T-cell (primary cell): ENCODE results near the gene TRPM3. TPM values are rescaled to one million over a fixed set of nuclear protein-coding genes. Genes with fewer than 3 reads are reported as not detected.

Experiments
- ATAC-seq, 4 experiments: fragments of 200-7000 bp in 3 of 4; fragments of 150-1000 bp in 1 of 4; cut with Tn5 transposase; replicated peaks in 1 of 4; 1 replicate in 3 of 4; 2 replicates in 1 of 4; pipeline ENCODE4 v1.10.0; 2021; ENCODE audit warnings: moderate library complexity in 3 of 4, mild to moderate bottlenecking in 2 of 4, moderate number of reproducible peaks in 1 of 4
- CTCF ChIA-PET, 2 donors: fragments of 300-600 bp; sonication (Branson Sonifier 250); formaldehyde crosslinking; loops; one replicate each; lab custom pipeline; 2022; ENCODE audit warnings: antibody characterized with exemption in 2 of 2; lab: Charles Lee
- POLR2A ChIA-PET, 2 donors: fragments of 300-600 bp; sonication (Branson Sonifier 250); formaldehyde crosslinking; loops; one replicate each; lab custom pipeline; 2022; ENCODE audit warnings: antibody characterized with exemption in 2 of 2; lab: Charles Lee
- DNase-seq, 35 experiments: peaks; one replicate each; pipeline versions ENCODE4 v3.0.0 to v3.0.0-alpha.2; 2013 to 2023
- H3K27ac ChIP-seq: one replicate; pipeline ENCODE4 v1.5.1; 2013; ENCODE audit warnings: low read length
- H3K27me3 ChIP-seq, 2 experiments: replicated peaks in 1 of 2; 1 replicate in 1 of 2; 2 replicates in 1 of 2; pipeline versions ENCODE4 v1.6.1 to v1.7.0; 2013; ENCODE audit warnings: low read length in 1 of 2, mixed read lengths in 1 of 2; ENCODE audit not compliant: control insufficient read depth in 2 of 2, insufficient read depth in 2 of 2; ENCODE audit errors: extremely low read depth in 1 of 2
- H3K36me3 ChIP-seq, 2 donors: 1 replicate in 1 of 2; 2 replicates in 1 of 2; pipeline versions ENCODE4 v1.6.1 to v1.7.0; 2013; ENCODE audit warnings: low read length in 1 of 2; ENCODE audit not compliant: control insufficient read depth in 2 of 2, insufficient read depth in 1 of 2; ENCODE audit errors: extremely low read depth in 1 of 2
- H3K4me1 ChIP-seq, 2 experiments: 1 replicate in 1 of 2; 2 replicates in 1 of 2; pipeline versions ENCODE4 v1.6.1 to v1.7.0; 2013; ENCODE audit warnings: low read length in 2 of 2, mixed read lengths in 1 of 2; ENCODE audit not compliant: insufficient read depth in 2 of 2, control insufficient read depth in 1 of 2; ENCODE audit errors: extremely low read depth in 1 of 2
- H3K4me3 ChIP-seq, 2 donors: 1 replicate in 1 of 2; 2 replicates in 1 of 2; pipeline versions ENCODE4 v1.5.1 to v1.7.0; 2013; ENCODE audit warnings: mild to moderate bottlenecking in 2 of 2, low read length in 1 of 2, moderate library complexity in 1 of 2; ENCODE audit not compliant: control insufficient read depth in 1 of 2; ENCODE audit errors: extremely low read depth in 1 of 2
- H3K9me3 ChIP-seq: 2 replicates; pipeline ENCODE4 v1.7.0; 2013
- H3K27ac Mint-ChIP-seq, 2 donors: one replicate each; pipeline ENCODE4 v1.8.0; 2020 to 2021; ENCODE audit warnings: mild to moderate bottlenecking in 2 of 2, mixed read lengths in 2 of 2
- H3K27me3 Mint-ChIP-seq, 2 donors: one replicate each; pipeline ENCODE4 v1.8.0; 2021 to 2022; ENCODE audit warnings: mixed read lengths in 2 of 2
- H3K36me3 Mint-ChIP-seq: one replicate; pipeline ENCODE4 v1.8.0; 2021; ENCODE audit warnings: mixed read lengths
- H3K4me1 Mint-ChIP-seq, 3 donors: one replicate each; pipeline ENCODE4 v1.8.0; 2020 to 2022; ENCODE audit warnings: mixed read lengths in 3 of 3, mild to moderate bottlenecking in 1 of 3
- H3K4me3 Mint-ChIP-seq, 3 donors: one replicate each; pipeline ENCODE4 v1.8.0; 2020 to 2022; ENCODE audit warnings: mild to moderate bottlenecking in 3 of 3, mixed read lengths in 3 of 3, moderate library complexity in 3 of 3
- H3K9me3 Mint-ChIP-seq, 3 donors: one replicate each; pipeline ENCODE4 v1.8.0; 2020 to 2022; ENCODE audit warnings: mixed read lengths in 3 of 3
- WGBS: methylation state at CpG from one replicate; pipeline ENCODE4 v1.1.5; 2013; ENCODE audit warnings: missing lambda C conversion rate; ENCODE audit not compliant: insufficient coverage; 5-methylcytosine and 5-hydroxymethylcytosine counted together
- total RNA-seq, 35 experiments: library from RNA in 6 of 35; stranded (reverse) in 6 of 35; fragments of 120-200 nt in 1 of 35; gene quantifications; one replicate each; pipeline versions ENCODE4 v1.2.1 to v1.2.4 and lab custom pipeline; 2013 to 2026

TRPM3 gene
- total RNA-seq, 5 donors from 2014 or later (not counting 1 experiment from before 2014, with no cell fraction given), result not detected

- no peak overlapping the region for H3K4me3 Mint-ChIP-seq
Observed at GRCh38 chr9:70901746-70902145, 219.7 kb downstream of the TRPM3 start.

GRCh38 chr9:70901013-70901412 is 220.4 kb downstream of the TRPM3 start:
- Histone ChIP-seq H3K9me3 (no peaks in the 10 kb centered on the region), H3K4me1 (no peaks in the 10 kb centered on the region), H3K27ac (no peak overlapping the region), H3K27me3 (peaks cover 0 to 3% of the 10 kb centered on the region in 2 experiments), H3K4me3 (no peak overlapping the region), H3K36me3 (no peaks in the 10 kb centered on the region)
- DNase-seq, result no peak
- ATAC-seq, result no peak
- Mint-ChIP-seq H3K36me3 (no peaks in the 10 kb centered on the region), H3K27ac (no peak overlapping the region), H3K27me3 (peaks cover 0 to 3% of the 10 kb centered on the region in 2 donors), H3K4me1 (no peaks in the 10 kb centered on the region), H3K4me3 (no peak overlapping the region), H3K9me3 (no peaks in the 10 kb centered on the region)
- ChIA-PET CTCF (no interaction called here), POLR2A (no interaction called here)

More at GRCh38 chr9:70901746-70902145, 219.7 kb downstream of the TRPM3 start:
- CTCF ChIA-PET, result no interaction called here
- peaks cover 0 to 3% of the 10 kb centered on the region in 2 donors for H3K27me3 Mint-ChIP-seq
- ATAC-seq (no peak), DNase-seq (no peak)
- Histone ChIP-seq H3K9me3 (no peaks in the 10 kb centered on the region), H3K27me3 (peaks cover 0 to 3% of the 10 kb centered on the region in 2 experiments), H3K4me1 (no peaks in the 10 kb centered on the region), H3K36me3 (no peaks in the 10 kb centered on the region), H3K27ac (no peak overlapping the region), H3K4me3 (no peak overlapping the region)
- no peaks in the 10 kb centered on the region for H3K36me3 Mint-ChIP-seq
- H3K27ac Mint-ChIP-seq, result no peak overlapping the region
- no CpG with 5 or more reads among the region's 1 CpG for WGBS
- POLR2A ChIA-PET, result no interaction called here
- H3K4me1 Mint-ChIP-seq, result no peaks in the 10 kb centered on the region
- H3K9me3 Mint-ChIP-seq, result no peaks in the 10 kb centered on the region

GRCh38 chr9:70893580-70894122 is 227.8 kb downstream of the TRPM3 start:
- CTCF ChIA-PET, result no interaction called here
- H3K4me3 ChIP-seq, result no peak overlapping the region
- no CpG with 5 or more reads among the region's 4 CpGs for WGBS
- Mint-ChIP-seq H3K4me1 (no peaks in the 10 kb centered on the region), H3K27me3 (peaks cover 2 to 3% of the 10 kb centered on the region in 2 donors), H3K27ac (no peak overlapping the region), H3K4me3 (no peak overlapping the region), H3K36me3 (no peaks in the 10 kb centered on the region), H3K9me3 (no peaks in the 10 kb centered on the region)
- H3K9me3 ChIP-seq, result no peaks in the 10 kb centered on the region
- H3K36me3 ChIP-seq, result no peaks in the 10 kb centered on the region
- POLR2A ChIA-PET, result no interaction called here
- DNase-seq (no peak), ATAC-seq (no peak)
- H3K27ac ChIP-seq, result no peak overlapping the region
- H3K27me3 ChIP-seq, result no peaks in the 10 kb centered on the region
- no peaks in the 10 kb centered on the region for H3K4me1 ChIP-seq

GRCh38 chr9:70888471-70888870 is 232.9 kb downstream of the TRPM3 start:
- H3K27me3 ChIP-seq, result no peaks in the 10 kb centered on the region
- H3K4me1 Mint-ChIP-seq, result no peaks in the 10 kb centered on the region
- H3K4me3 ChIP-seq, result no peak overlapping the region
- no peaks in the 10 kb centered on the region for H3K36me3 Mint-ChIP-seq
- no peaks in the 10 kb centered on the region for H3K36me3 ChIP-seq
- no peaks in the 10 kb centered on the region for H3K9me3 Mint-ChIP-seq
- no peak for ATAC-seq
- POLR2A ChIA-PET, result no interaction called here
- H3K27me3 Mint-ChIP-seq, result peaks cover 8 to 9% of the 10 kb centered on the region in 2 donors
- no peaks in the 10 kb centered on the region for H3K4me1 ChIP-seq
- no peak overlapping the region for H3K27ac ChIP-seq
- DNase-seq, result no peak
- CTCF ChIA-PET, result no interaction called here
- H3K27ac Mint-ChIP-seq, result no peak overlapping the region
- no peaks in the 10 kb centered on the region for H3K9me3 ChIP-seq
- no peak overlapping the region for H3K4me3 Mint-ChIP-seq
- WGBS, result 80% methylated on average over 1 of the region's 1 CpG

DNA sequence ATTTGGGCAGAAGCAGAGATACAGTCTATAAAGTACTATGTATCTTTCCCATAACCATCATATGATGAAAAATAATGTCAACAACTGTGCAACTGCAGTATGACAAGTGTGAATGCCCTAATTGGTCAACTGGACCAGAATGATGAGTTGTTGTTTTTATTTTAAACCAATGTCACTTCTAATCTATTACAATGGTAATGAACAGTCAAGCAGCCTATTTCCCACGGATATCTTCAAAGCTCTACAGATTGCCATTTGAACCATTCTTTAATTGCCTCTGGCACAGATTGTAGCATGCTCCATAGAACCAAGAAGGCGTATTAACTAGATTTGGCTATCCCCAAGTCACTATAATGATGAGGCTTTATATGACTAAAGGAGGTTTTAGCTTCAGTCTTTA is 233.6 kb downstream of the TRPM3 start:
- Mint-ChIP-seq H3K27ac (no peak overlapping the region), H3K36me3 (no peaks in the 10 kb centered on the region), H3K4me1 (no peaks in the 10 kb centered on the region), H3K27me3 (peaks cover 8 to 9% of the 10 kb centered on the region in 2 donors), H3K4me3 (no peak overlapping the region), H3K9me3 (no peaks in the 10 kb centered on the region)
- CTCF ChIA-PET, result no interaction called here
- no peaks in the 10 kb centered on the region for H3K27me3 ChIP-seq
- DNase-seq, result no peak
- no peaks in the 10 kb centered on the region for H3K4me1 ChIP-seq
- no peaks in the 10 kb centered on the region for H3K9me3 ChIP-seq
- H3K4me3 ChIP-seq, result no peak overlapping the region
- POLR2A ChIA-PET, result no interaction called here
- H3K27ac ChIP-seq, result no peak overlapping the region
- WGBS, result no CpG with 5 or more reads among the region's 2 CpGs
- ATAC-seq, result no peak
- no peaks in the 10 kb centered on the region for H3K36me3 ChIP-seq

- Histone ChIP-seq H3K9me3 (no peaks in the 10 kb centered on the region), H3K36me3 (no peaks in the 10 kb centered on the region), H3K27ac (no peak overlapping the region), H3K4me3 (no peak overlapping the region), H3K27me3 (no peaks in the 10 kb centered on the region), H3K4me1 (no peaks in the 10 kb centered on the region)
- Mint-ChIP-seq H3K4me3 (no peak overlapping the region), H3K36me3 (no peaks in the 10 kb centered on the region), H3K27ac (no peak overlapping the region), H3K27me3 (peaks cover 8 to 9% of the 10 kb centered on the region in 2 donors), H3K9me3 (no peaks in the 10 kb centered on the region), H3K4me1 (no peaks in the 10 kb centered on the region)
- POLR2A ChIA-PET, result no interaction called here
- ATAC-seq (no peak), DNase-seq (no peak)
- CTCF ChIA-PET, result no interaction called here
- 84% methylated on average over 4 of the region's 7 CpGs for WGBS
Observed at GRCh38 chr9:70883963-70884793, 237.2 kb downstream of the TRPM3 start.
